K562 (cell line): ENCODE results near the gene UPP1. TPM values are rescaled to one million over a fixed set of nuclear protein-coding genes. Genes with fewer than 3 reads are reported as not detected.

Source experiments
- ATAC-seq: fragments of 200-7000 bp; cut with Tn5 transposase; 3 replicates; pipeline ENCODE4 v1.9.1; 2020; ENCODE audit warnings: moderate library complexity
- BruUV-seq: library from RNA; stranded (reverse); fragments of 400-500 nt; replicated peaks from 2 replicates; lab custom pipeline; 2021; lab: Mats Ljungman, UMichigan
- CTCF ChIA-PET: fragments of 300-600 bp; formaldehyde crosslinking; extraction: SDS; loops from one replicate; lab custom pipeline; 2021; ENCODE audit warnings: low intra/inter-chr PET ratio; lab: Yijun Ruan, JAX
- POLR2A ChIA-PET: fragments of 300-600, 350-650 bp; sonication (Branson Sonifier 250); formaldehyde crosslinking; extraction: SDS; loops from one replicate; lab custom pipeline; 2021; ENCODE audit warnings: antibody characterized with exemption, inconsistent platforms; lab: Yijun Ruan, JAX
- DNase-seq, 4 experiments: peaks; one replicate each; pipeline versions ENCODE4 v3.0.0 to v3.0.0-alpha.2; 2011 to 2018; ENCODE audit warnings: low spot score in 3 of 4, mixed read lengths in 3 of 4; ENCODE audit errors: extremely low read depth in 1 of 4
- FAIRE-seq: peaks from 2 replicates; lab custom pipeline; 2011; peaks lifted over from hg19 to GRCh38; lab: Jason Lieb, UNC
- H2AFZ ChIP-seq: 2 replicates; pipeline ENCODE4 v1.6.0; 2011; ENCODE audit warnings: low read depth, low read length, control low read depth, inconsistent platforms
- H3K27ac ChIP-seq: fragments of 200-600 bp; 3 replicates; pipeline ENCODE4 v1.8.0; 2011; ENCODE audit warnings: low read depth, mild to moderate bottlenecking, control low read depth, inconsistent platforms, low read length, moderate library complexity, mixed read lengths; ENCODE audit errors: extremely low read depth
- H3K27me3 ChIP-seq, 2 experiments: fragments of 300-600 bp in 1 of 2; 2 replicates in 1 of 2; 3 replicates in 1 of 2; pipeline versions ENCODE4 v1.6.0 to v1.8.0; 2011; ENCODE audit warnings: inconsistent platforms in 2 of 2, low read length in 2 of 2, mild to moderate bottlenecking in 1 of 2, mixed read lengths in 1 of 2, moderate library complexity in 1 of 2; ENCODE audit not compliant: control insufficient read depth in 2 of 2, insufficient read depth in 2 of 2
- H3K36me3 ChIP-seq: fragments of 300-600 bp; 3 replicates; pipeline ENCODE4 v1.8.0; 2011; ENCODE audit warnings: mild to moderate bottlenecking, low read length, inconsistent platforms; ENCODE audit not compliant: control insufficient read depth, insufficient read depth
- H3K4me1 ChIP-seq, 2 experiments: fragments of 200-600 bp in 1 of 2; replicated peaks in 1 of 2; 2 replicates in 1 of 2; 3 replicates in 1 of 2; pipeline versions ENCODE4 v1.5.1 to v1.8.0; 2011; ENCODE audit warnings: inconsistent platforms in 2 of 2, low read length in 2 of 2, mild to moderate bottlenecking in 1 of 2, mixed read lengths in 1 of 2, moderate library complexity in 1 of 2; ENCODE audit not compliant: control insufficient read depth in 2 of 2, insufficient read depth in 2 of 2
- H3K4me2 ChIP-seq: 2 replicates; pipeline ENCODE4 v1.6.1; 2011; ENCODE audit warnings: low read length, control low read depth, inconsistent platforms, mixed read lengths; ENCODE audit not compliant: insufficient read depth
- H3K4me3 ChIP-seq: fragments of 200-600 bp; sonication (generic), shearing (Covaris generic); 2 replicates; pipeline ENCODE4 v1.5.1; 2016; ENCODE audit warnings: control low read depth, inconsistent platforms
- H3K79me2 ChIP-seq: fragments of 200-600 bp; 3 replicates; pipeline ENCODE4 v1.8.0; 2011; ENCODE audit warnings: low read length, inconsistent platforms; ENCODE audit not compliant: control insufficient read depth, insufficient read depth
- H3K9ac ChIP-seq, 2 experiments: 2 replicates each; pipeline versions ENCODE4 v1.6.0 to v1.6.1; 2011; ENCODE audit warnings: low read depth in 2 of 2, low read length in 2 of 2, control low read depth in 1 of 2, inconsistent platforms in 1 of 2, mild to moderate bottlenecking in 1 of 2, mixed read lengths in 1 of 2; ENCODE audit not compliant: insufficient read depth in 1 of 2
- H3K9me1 ChIP-seq: one replicate; pipeline ENCODE4 v1.6.0; 2011; ENCODE audit warnings: inconsistent platforms, mild to moderate bottlenecking, low read length, moderate library complexity; ENCODE audit not compliant: control insufficient read depth, insufficient read depth
- H3K9me3 ChIP-seq: replicated peaks from 2 replicates; pipeline ENCODE4 v1.5.1; 2011; ENCODE audit warnings: low read depth, low read length, inconsistent platforms; ENCODE audit not compliant: control insufficient read depth, insufficient read depth
- H4K20me1 ChIP-seq: replicated peaks from 2 replicates; pipeline ENCODE4 v1.6.1; 2011; ENCODE audit warnings: low read length, inconsistent platforms, mixed read lengths; ENCODE audit not compliant: control insufficient read depth, insufficient read depth
- MEF2D ChIP-seq: conservative IDR thresholded peaks from 2 replicates; pipeline ENCODE4 v1.6.1; 2016; ENCODE audit warnings: low read depth, missing genetic modification characterization, missing compliant biosample characterization
- MLX ChIP-seq, 2 experiments: fragments of 450-650 bp in 1 of 2; sonication (generic) in 1 of 2; formaldehyde crosslinking; conservative IDR thresholded peaks; 2 replicates each; pipeline versions ENCODE4 v1.4.0 to v1.8.1; 2020 to 2022; ENCODE audit warnings: mild to moderate bottlenecking in 1 of 2, missing genetic modification reagents in 1 of 2
- PBX2 ChIP-seq, 2 experiments: IDR thresholded peaks in 1 of 2; conservative IDR thresholded peaks in 1 of 2; 2 replicates each; pipeline ENCODE4 v1.6.1; 2016; ENCODE audit warnings: low read depth in 2 of 2, mild to moderate bottlenecking in 1 of 2, missing compliant biosample characterization in 1 of 2, missing genetic modification characterization in 1 of 2, moderate library complexity in 1 of 2
- RFX7 ChIP-seq: fragments of 250-450 bp; sonication (Bioruptor Pico); IDR thresholded peaks from 2 replicates; pipeline ENCODE4 v1.5.1; 2021; ENCODE audit warnings: mild to moderate bottlenecking
- SAFB ChIP-seq: fragments of 200-400 bp; formaldehyde crosslinking; IDR thresholded peaks from 2 replicates; pipeline ENCODE4 v1.6.1; 2017; ENCODE audit warnings: low read depth, low read length, borderline replicate concordance
- SUPT5H ChIP-seq: fragments of 450-650 bp; IDR thresholded peaks from 2 replicates; pipeline ENCODE4 v1.6.1; 2016
- WGBS: fragments of 100-300 bp; shearing (Covaris generic); methylation state at CpG from one replicate; pipeline ENCODE4 v1.1.6; 2016; ENCODE audit warnings: low coverage, mixed read lengths; ENCODE audit not compliant: insufficient coverage; ENCODE audit errors: missing lambda C conversion rate; 5-methylcytosine and 5-hydroxymethylcytosine counted together
- in situ Hi-C: fragments of 300-500 bp; cut with MboI; formaldehyde crosslinking; loops from 4 replicates; pipeline ENCODE4 v1.15.0; 2018; ENCODE audit warnings: inconsistent platforms, mixed read lengths
- intact Hi-C: fragments of 100-400 bp; cut with micrococcal nuclease; formaldehyde crosslinking; loops from 2 replicates; pipeline ENCODE4 v1.14.2; 2022
- polyA plus RNA-seq, 8 experiments: library from polyadenylated mRNA; depleted of rRNA in 4 of 8; stranded (reverse) in 5 of 8; unstranded in 3 of 8; fragments of >200 nt; fragmentation: Nextera tagmentation in 2 of 8; fragmentation: Illumina TruSeq in 1 of 8; extraction: Ambion mirVana in 2 of 8; extraction: Trizol in 1 of 8; gene quantifications; 2 replicates each; pipeline versions ENCODE4 v1.2.1 to v1.2.3, GENCODE V29; 2011 to 2014; ENCODE audit warnings: inconsistent platforms in 1 of 8, missing spikeins in 1 of 8
- total RNA-seq, 7 experiments: library from RNA; depleted of rRNA in 6 of 7; stranded (reverse); fragments of >200 nt in 6 of 7; fragmentation: Illumina TruSeq in 2 of 7; extraction: Trizol in 2 of 7; gene quantifications; 2 replicates each; pipeline versions ENCODE4 v1.2.1 to v1.2.3, GENCODE V29; 2011 to 2021; ENCODE audit warnings: low replicate concordance in 1 of 7

The UPP1 gene
- total and polyA plus RNA-seq, 9 of the 15 experiments (the other 6 are each of a cell fraction or from before 2014, with no cell fraction given): 0.38 to 2.4 (median 0.61) TPM

- H4K20me1 ChIP-seq: no peaks in the 10 kb centered on the region
- no peak overlapping the region for H3K27ac ChIP-seq
- WGBS: 0% methylated on average over 5 of the region's 5 CpGs
- no peak for FAIRE-seq
- intact Hi-C loops: loop anchor here (10.0 kb wide), 1 partner anchor 851 kb away; no protein-coding TSS in a partner anchor
- H3K79me2 ChIP-seq: no peaks in the 10 kb centered on the region
- no TSS peak for BruUV-seq
- H3K9ac ChIP-seq: no peak overlapping the region
- H3K4me3 ChIP-seq: no peak overlapping the region
- H3K9me1 ChIP-seq: no peaks in the 10 kb centered on the region
- no peak for ATAC-seq
- ChIA-PET CTCF (interaction anchor here (0.6 kb wide), 1 partner anchor 16 kb away, joined by 3 read pairs; no protein-coding TSS in a partner anchor), POLR2A (no interaction called here)
- no peak for DNase-seq
- peaks cover 0 to 16% of the 10 kb centered on the region in 2 experiments; a peak in 2 of 5 replicates for H3K27me3 ChIP-seq
- no peaks in the 10 kb centered on the region for H3K9me3 ChIP-seq
- H3K4me2 ChIP-seq: no peak overlapping the region
- H3K36me3 ChIP-seq: no peaks in the 10 kb centered on the region
- no peaks in the 10 kb centered on the region for H3K4me1 ChIP-seq
- no peak overlapping the region for H2AFZ ChIP-seq
- 0 out of 2 replicates have a peak, but pooled peaks have one; percentile 16 for TF ChIP-seq SAFB
- no peak for TF ChIP-seq RFX7 (CRISPR knock-in tag)
- TF ChIP-seq, all 486 proteins: peak for 1
- in situ Hi-C loops: no loop called here
These were observed 27.0 kb downstream of the UPP1 start for GRCh38 chr7:48116043-48116442.

- BruUV-seq: no TSS peak
- H4K20me1 ChIP-seq: no peaks in the 10 kb centered on the region
These were observed 29.0 kb downstream of the UPP1 start for GRCh38 chr7:48118041-48118440.

More at GRCh38 chr7:48118041-48118440, 29.0 kb downstream of the UPP1 start:
- ATAC-seq (no peak), FAIRE-seq (no peak), DNase-seq (no peak)
- no peak for TF ChIP-seq MLX (CRISPR knock-in tag; conservative IDR thresholded peaks at IDR 0.05)
- TF ChIP-seq PBX2 (CRISPR knock-in tag; IDR thresholded peaks at IDR 0.05; ENCODE audit: low read depth): no peak
- 0 out of 2 replicates have a peak, but pooled peaks have one; percentile 36 for TF ChIP-seq PBX2 (tag; conservative IDR thresholded peaks at IDR 0.05; ENCODE audit: low read depth)
- TF ChIP-seq SUPT5H: no peak
- TF ChIP-seq MEF2D (tag): peak; percentile 78
- H3K4me1 ChIP-seq: no peaks in the 10 kb centered on the region
- H3K36me3 ChIP-seq: no peaks in the 10 kb centered on the region
- no peaks in the 10 kb centered on the region for H3K79me2 ChIP-seq
- no peak overlapping the region for H3K9ac ChIP-seq
- in situ Hi-C loops (no loop called here), intact Hi-C loops (loop anchor here (10.0 kb wide), 1 partner anchor 853 kb away; no protein-coding TSS in a partner anchor)
- no peak overlapping the region for H3K4me2 ChIP-seq
- no peaks in the 10 kb centered on the region for H3K9me1 ChIP-seq
- CTCF ChIA-PET: no interaction called here
- H3K9me3 ChIP-seq: no peaks in the 10 kb centered on the region
- POLR2A ChIA-PET: no interaction called here
- no peak overlapping the region for H2AFZ ChIP-seq
- no peak overlapping the region for H3K27ac ChIP-seq
- H3K4me3 ChIP-seq: no peak overlapping the region
- H3K27me3 ChIP-seq: peaks cover 0 to 11% of the 10 kb centered on the region in 2 experiments; a peak in 2 of 5 replicates
- WGBS: 3% methylated on average over 10 of the region's 10 CpGs
